ENCODE results near the gene PRR33.

Gene PRR33

GRCh38 chr11:1847006-1847735 is 44.5 kb downstream of the PRR33 start:
- DNase-seq (ENCODE audit: low read depth in 2 of 2), result no peak

- DNase-seq (ENCODE audit: low read depth in 2 of 2), result no peak
These were observed 45.2 kb downstream of the PRR33 start for GRCh38 chr11:1846453-1846932.

- DNase-seq (ENCODE audit: low read depth in 2 of 2), result no peak
These were observed 45.9 kb downstream of the PRR33 start for GRCh38 chr11:1845561-1846452.

- DNase-seq (ENCODE audit: low read depth in 2 of 2), result no peak
These were observed 46.6 kb downstream of the PRR33 start for GRCh38 chr11:1845095-1845429.

- DNase-seq (ENCODE audit: low read depth in 2 of 2), result no peak
These were observed 47.2 kb downstream of the PRR33 start for GRCh38 chr11:1844221-1845094.

GRCh38 chr11:1843796-1844195 is 47.9 kb downstream of the PRR33 start:
- DNase-seq (ENCODE audit: low read depth in 2 of 2), result no peak

- DNase-seq (ENCODE audit: low read depth in 2 of 2), result no peak
These were observed 48.6 kb downstream of the PRR33 start for GRCh38 chr11:1843098-1843473.

- DNase-seq (ENCODE audit: low read depth in 2 of 2), result no peak
These were observed 49.3 kb downstream of the PRR33 start for GRCh38 chr11:1842149-1843097.

- DNase-seq (ENCODE audit: low read depth in 2 of 2), result no peak
These were observed 50.1 kb downstream of the PRR33 start for GRCh38 chr11:1841511-1842148.

- no peak for DNase-seq (ENCODE audit: low read depth in 2 of 2)
These were observed 50.8 kb downstream of the PRR33 start for GRCh38 chr11:1840780-1841480.

GRCh38 chr11:1839924-1840779 is 51.5 kb downstream of the PRR33 start:
- no peak for DNase-seq (ENCODE audit: low read depth in 2 of 2)

- no peak for DNase-seq (ENCODE audit: low read depth in 2 of 2)
These were observed 52.3 kb downstream of the PRR33 start for GRCh38 chr11:1839204-1839923.

- DNase-seq (ENCODE audit: low read depth in 2 of 2), result no peak
These were observed 53.1 kb downstream of the PRR33 start, which contains the start of gene TNNI2 for GRCh38 chr11:1838426-1839144. Gene TNNI2, plus strand, starts transcription at chr11:1838981. Its CDS starts 716 bp downstream, at chr11:1839697.
